DOHH2 (cell line): ENCODE data around the gene TSC22D1.
A peak's percentile ranks its signal among the peaks of the same experiment; 100 is the strongest.

Experiments
- H3F3A ChIP-seq: fragments of 200-600 bp; sonication (generic), shearing (Covaris generic); 2 replicates; pipeline ENCODE4 v1.6.0; 2016; ENCODE audit warnings: antibody characterized with exemption, mild to moderate bottlenecking; ENCODE audit not compliant: control insufficient read depth, insufficient read depth
- H3K27ac ChIP-seq: fragments of 200-600 bp; sonication (generic); 2 replicates; pipeline ENCODE4 v1.5.1; 2014; ENCODE audit warnings: low read depth, mild to moderate bottlenecking, low read length, moderate library complexity
- H3K27me3 ChIP-seq: fragments of 200-600 bp; sonication (generic); 2 replicates; pipeline ENCODE4 v1.6.1; 2014; ENCODE audit warnings: mild to moderate bottlenecking, low read length, mixed read lengths; ENCODE audit not compliant: control insufficient read depth
- H3K36me3 ChIP-seq: fragments of 200-600 bp; sonication (generic); 2 replicates; pipeline ENCODE4 v1.6.1; 2014; ENCODE audit warnings: mild to moderate bottlenecking, low read length, moderate library complexity, mixed read lengths; ENCODE audit not compliant: control insufficient read depth
- H3K4me1 ChIP-seq: fragments of 200-600 bp; sonication (generic); 2 replicates; pipeline ENCODE4 v1.6.1; 2014; ENCODE audit warnings: mild to moderate bottlenecking, low read length, mixed read lengths; ENCODE audit not compliant: control insufficient read depth
- H3K4me2 ChIP-seq: fragments of 200-600 bp; sonication (generic); 2 replicates; pipeline ENCODE4 v1.6.0; 2014; ENCODE audit warnings: mild to moderate bottlenecking, low read length, moderate library complexity
- H3K4me3 ChIP-seq: fragments of 200-600 bp; sonication (generic); 2 replicates; pipeline ENCODE4 v1.5.1; 2014; ENCODE audit warnings: mild to moderate bottlenecking, low read length, mixed read lengths
- H3K79me2 ChIP-seq: fragments of 200-600 bp; sonication (generic); 2 replicates; pipeline ENCODE4 v1.6.1; 2014; ENCODE audit warnings: mild to moderate bottlenecking, low read length, mixed read lengths; ENCODE audit not compliant: control insufficient read depth
- H3K9me2 ChIP-seq: fragments of 200-600 bp; sonication (generic); replicated peaks from 2 replicates; pipeline ENCODE4 v1.6.1; 2014; ENCODE audit warnings: mild to moderate bottlenecking, low read length, mixed read lengths; ENCODE audit not compliant: control insufficient read depth
- H3K9me3 ChIP-seq: fragments of 200-600 bp; sonication (generic); 2 replicates; pipeline ENCODE4 v1.6.1; 2014; ENCODE audit warnings: antibody characterized with exemption, low read length, mixed read lengths; ENCODE audit not compliant: control insufficient read depth, insufficient read depth
- H4K20me1 ChIP-seq: fragments of 200-600 bp; sonication (generic); 2 replicates; pipeline ENCODE4 v1.6.0; 2014; ENCODE audit warnings: low read depth, mild to moderate bottlenecking, antibody characterized with exemption, low read length, moderate library complexity; ENCODE audit not compliant: control insufficient read depth, insufficient read depth
- CTCF ChIP-seq: fragments of 200-600 bp; sonication (generic); IDR thresholded peaks from one replicate; pipeline ENCODE4 v1.5.1; 2014; ENCODE audit warnings: antibody characterized with exemption, mild to moderate bottlenecking, low read depth, low read length; ENCODE audit not compliant: poor library complexity, severe bottlenecking
- EZH2phosphoT487 ChIP-seq: fragments of 200-600 bp; sonication (generic); IDR thresholded peaks from 2 replicates; pipeline ENCODE4 v1.6.1; 2017; ENCODE audit warnings: borderline replicate concordance, mild to moderate bottlenecking, antibody characterized with exemption, low read length, moderate library complexity, mixed read lengths

TSC22D1 gene

GRCh38 chr13:44573790-44574465 is 2.2 kb downstream of the TSC22D1 start:
- TF ChIP-seq CTCF (peak; percentile 56), EZH2phosphoT487 (no peak)
- H3K79me2 ChIP-seq: peaks cover 44% of the 10 kb centered on the region
- H3F3A ChIP-seq: no peaks in the 10 kb centered on the region
- peak overlapping the region; percentile 81 for H3K4me2 ChIP-seq
- H3K9me3 ChIP-seq: no peaks in the 10 kb centered on the region
- H3K9me2 ChIP-seq: no peaks in the 10 kb centered on the region
- H3K36me3 ChIP-seq: peaks cover 26% of the 10 kb centered on the region
- H3K27me3 ChIP-seq: no peaks in the 10 kb centered on the region
- no peak overlapping the region for H3K27ac ChIP-seq
- no peak overlapping the region; the same call in 1 of the 2 replicates for H3K4me3 ChIP-seq
- H3K4me1 ChIP-seq: peaks cover 54% of the 10 kb centered on the region
- no peaks in the 10 kb centered on the region for H4K20me1 ChIP-seq

- Histone ChIP-seq H3K79me2 (peaks cover 50% of the 10 kb centered on the region), H3K27ac (no peak overlapping the region), H3K27me3 (no peaks in the 10 kb centered on the region), H3K4me2 (peak overlapping the region; percentile 81), H4K20me1 (no peaks in the 10 kb centered on the region), H3K36me3 (peaks cover 26% of the 10 kb centered on the region), H3K4me1 (peaks cover 47% of the 10 kb centered on the region), H3K9me2 (no peaks in the 10 kb centered on the region), H3F3A (no peaks in the 10 kb centered on the region), H3K9me3 (no peaks in the 10 kb centered on the region), H3K4me3 (peak overlapping the region; percentile 43)
- TF ChIP-seq EZH2phosphoT487 (no peak), CTCF (no peak)
These were observed 3.1 kb downstream of the TSC22D1 start for GRCh38 chr13:44573071-44573470.

GRCh38 chr13:44566601-44567000 is 9.5 kb downstream of the TSC22D1 start:
- Histone ChIP-seq H3K4me3 (no peak overlapping the region), H4K20me1 (no peaks in the 10 kb centered on the region), H3K79me2 (peaks cover 27% of the 10 kb centered on the region)

More at GRCh38 chr13:44566601-44567000, 9.5 kb downstream of the TSC22D1 start:
- no peaks in the 10 kb centered on the region for H3F3A ChIP-seq
- no peaks in the 10 kb centered on the region for H3K9me3 ChIP-seq
- no peaks in the 10 kb centered on the region for H3K27me3 ChIP-seq
- H3K9me2 ChIP-seq: no peaks in the 10 kb centered on the region
- no peaks in the 10 kb centered on the region for H3K36me3 ChIP-seq
- peaks cover 4% of the 10 kb centered on the region; the same call in 1 of the 2 replicates for H3K4me1 ChIP-seq
- no peak overlapping the region for H3K4me2 ChIP-seq
- TF ChIP-seq CTCF: no peak
- no peak for TF ChIP-seq EZH2phosphoT487
- H3K27ac ChIP-seq: no peak overlapping the region
